Small intestine (tissue), 16 donors: Measurements from ENCODE around the gene YPEL2. TPM values are rescaled to one million over a fixed set of nuclear protein-coding genes. Genes with fewer than 3 reads are reported as not detected.
A peak's percentile ranks its signal among the peaks of the same experiment; 100 is the strongest.
"Not testable (repeated sequence)": the region's sequence is repeated elsewhere in the genome, so short reads cannot be mapped to it uniquely, and the experiment has no call there.

Source experiments
- DNase-seq, 2 donors: peaks; one replicate each; pipeline versions ENCODE4 v3.0.0 to v3.0.0-alpha.2; 2013
- FAIRE-seq: peaks from 2 replicates; lab custom pipeline; 2012; peaks lifted over from hg19 to GRCh38; lab: Jason Lieb, UNC
- H3K27ac ChIP-seq, 3 donors: one replicate each; pipeline ENCODE4 v1.5.1; 2013; ENCODE audit warnings: low read length in 2 of 3, mild to moderate bottlenecking in 2 of 3, control low read depth in 1 of 3, inconsistent platforms in 1 of 3, low read depth in 1 of 3, moderate library complexity in 1 of 3
- H3K27me3 ChIP-seq, 3 donors: one replicate each; pipeline ENCODE4 v1.6.1; 2013; ENCODE audit warnings: low read length in 3 of 3, inconsistent platforms in 1 of 3; ENCODE audit not compliant: control insufficient read depth in 3 of 3, insufficient read depth in 3 of 3
- H3K36me3 ChIP-seq, 3 donors: one replicate each; pipeline ENCODE4 v1.6.1; 2013; ENCODE audit warnings: low read length in 3 of 3, inconsistent platforms in 1 of 3, low read depth in 1 of 3, mild to moderate bottlenecking in 1 of 3, moderate library complexity in 1 of 3; ENCODE audit not compliant: control insufficient read depth in 3 of 3, insufficient read depth in 2 of 3
- H3K4me1 ChIP-seq, 3 donors: one replicate each; pipeline ENCODE4 v1.6.1; 2013; ENCODE audit warnings: low read length in 2 of 3, inconsistent platforms in 1 of 3, low read depth in 1 of 3, mild to moderate bottlenecking in 1 of 3, moderate library complexity in 1 of 3; ENCODE audit not compliant: control insufficient read depth in 3 of 3, insufficient read depth in 2 of 3
- H3K4me3 ChIP-seq, 3 donors: one replicate each; pipeline ENCODE4 v1.5.1; 2013; ENCODE audit warnings: low read length in 3 of 3, control low read depth in 1 of 3, inconsistent platforms in 1 of 3, low read depth in 1 of 3, mild to moderate bottlenecking in 1 of 3, moderate library complexity in 1 of 3
- H3K9me3 ChIP-seq, 2 donors: one replicate each; pipeline ENCODE4 v1.6.1; 2013; ENCODE audit warnings: low read depth in 1 of 2, low read length in 1 of 2; ENCODE audit not compliant: control insufficient read depth in 2 of 2, insufficient read depth in 1 of 2
- WGBS, 3 donors: extraction: QIAGEN DNeasy Blood & Tissue Kit; methylation state at CpG; one replicate each; pipeline ENCODE4 v1.1.7; 2013; 5-methylcytosine and 5-hydroxymethylcytosine counted together
- long read RNA-seq, 10 donors: transcript quantifications; one replicate each; lab custom pipeline, GENCODE V29; 2026
- polyA plus RNA-seq, 4 donors: library from polyadenylated mRNA; stranded (reverse) in 3 of 4; unstranded in 1 of 4; fragments of 200-250 nt in 3 of 4; fragments of 120-200 nt in 1 of 4; gene quantifications; one replicate each; pipeline versions ENCODE4 v1.2.1 to v1.2.3, GENCODE V29; 2013
- donor health status: healthy with polysubstance abuse.
- donor health status: control.
- donor health status: control.
- donor health status: Bipolar disorder and iron deficiency.
- donor health status: healthy.

YPEL2 gene, protein sequence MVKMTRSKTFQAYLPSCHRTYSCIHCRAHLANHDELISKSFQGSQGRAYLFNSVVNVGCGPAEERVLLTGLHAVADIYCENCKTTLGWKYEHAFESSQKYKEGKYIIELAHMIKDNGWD
- polyA plus RNA-seq = 10 to 100 TPM in 1 of 4 donors, 1 to 10 TPM in 3; 4.9 to 15.2 (median 7.8) TPM
- long read RNA-seq, donor 1 = 0 reads
- long read RNA-seq, donor 2, full-length matches to known transcripts = 2 of 2 reads
- long read RNA-seq, donor 2, partial matches to known transcripts = 0 of 2 reads
- long read RNA-seq, donor 2, other reads (novel, unspliced or antisense) = 0 of 2 reads
- long read RNA-seq, donor 3, full-length matches to known transcripts = 5 of 5 reads
- long read RNA-seq, donor 3, partial matches to known transcripts = 0 of 5 reads
- long read RNA-seq, donor 3, other reads (novel, unspliced or antisense) = 0 of 5 reads
- long read RNA-seq, donor 4 = 0 reads
- long read RNA-seq, donor 5, full-length matches to known transcripts = 1 of 1 reads
- long read RNA-seq, donor 5, partial matches to known transcripts = 0 of 1 reads
- long read RNA-seq, donor 5, other reads (novel, unspliced or antisense) = 0 of 1 reads
- long read RNA-seq, donor 6, full-length matches to known transcripts = 1 of 1 reads
- long read RNA-seq, donor 6, partial matches to known transcripts = 0 of 1 reads
- long read RNA-seq, donor 6, other reads (novel, unspliced or antisense) = 0 of 1 reads
- long read RNA-seq, donor 7, full-length matches to known transcripts = 13 of 13 reads
- long read RNA-seq, donor 7, partial matches to known transcripts = 0 of 13 reads
- long read RNA-seq, donor 7, other reads (novel, unspliced or antisense) = 0 of 13 reads
- long read RNA-seq, donor 8 = 0 reads
- long read RNA-seq, donor 9, full-length matches to known transcripts = 2 of 2 reads
- long read RNA-seq, donor 9, partial matches to known transcripts = 0 of 2 reads
- long read RNA-seq, donor 9, other reads (novel, unspliced or antisense) = 0 of 2 reads
- long read RNA-seq, donor 10, full-length matches to known transcripts = 4 of 30 reads
- long read RNA-seq, donor 10, partial matches to known transcripts = 26 of 30 reads
- long read RNA-seq, donor 10, other reads (novel, unspliced or antisense) = 0 of 30 reads

DNA sequence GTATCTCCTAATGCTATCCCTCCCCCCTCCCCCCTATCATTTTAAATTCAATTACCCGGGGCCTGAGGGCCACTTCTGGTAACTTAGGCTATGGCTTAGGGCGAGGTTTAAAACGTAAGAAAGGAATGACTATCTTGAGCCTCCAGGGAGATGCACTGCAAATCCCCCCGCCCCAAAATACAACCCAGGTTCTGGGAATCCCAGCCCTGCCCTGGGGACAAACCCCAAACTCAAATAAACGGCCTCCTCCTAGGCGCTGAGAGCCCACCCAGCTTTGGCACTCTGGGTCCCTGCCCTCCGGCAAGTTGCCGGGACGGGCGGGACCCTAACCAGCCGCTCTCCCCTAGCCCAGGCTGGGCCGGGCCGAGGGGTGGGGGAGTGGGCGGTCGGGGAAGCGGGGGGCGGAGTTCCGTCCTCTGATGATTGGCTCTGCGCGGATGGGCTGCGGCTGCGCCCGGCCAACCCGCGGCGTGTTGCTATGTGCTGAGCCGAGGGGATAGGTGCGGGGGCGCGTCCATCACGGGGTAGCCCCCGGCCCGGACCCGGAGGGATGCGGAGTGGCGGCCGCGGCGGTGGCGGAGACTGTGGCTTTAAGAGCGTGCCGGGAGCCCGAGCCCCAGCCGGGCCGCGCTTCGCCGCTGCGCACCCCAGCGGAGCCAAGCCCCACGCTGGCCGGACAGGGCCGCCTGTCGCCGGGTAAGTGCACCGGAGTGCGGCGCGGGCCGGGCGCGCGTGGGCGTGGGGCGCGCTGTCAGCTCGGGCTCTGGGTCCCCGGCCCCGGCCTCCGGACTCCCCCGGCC lies at the start of gene YPEL2:
Gene YPEL2, plus strand, starts transcription at position 527 of the 800 bp plus-strand sequence. CDS start 21,755 bp downstream, outside the sequence.
- Histone ChIP-seq H3K4me3 (peak within 1 kb of the TSS; percentile 87 to 94 (median 90)), H3K27me3 (no peaks in the 10 kb centered on the region), H3K4me1 (peaks cover 5 to 30% (median 8%) of the 10 kb centered on the region in 3 donors), H3K27ac (peak within 1 kb of the TSS; percentile 74 to 91 (median 84)), H3K9me3 (no peaks in the 10 kb centered on the region), H3K36me3 (no peaks in the 10 kb centered on the region)
- FAIRE-seq (no peak), DNase-seq (peak; percentile 90 to 95)
- 0 to 1% (median 1%) methylated on average over 27 to 71 of the region's 71 CpGs for WGBS, 3 donors

DNA sequence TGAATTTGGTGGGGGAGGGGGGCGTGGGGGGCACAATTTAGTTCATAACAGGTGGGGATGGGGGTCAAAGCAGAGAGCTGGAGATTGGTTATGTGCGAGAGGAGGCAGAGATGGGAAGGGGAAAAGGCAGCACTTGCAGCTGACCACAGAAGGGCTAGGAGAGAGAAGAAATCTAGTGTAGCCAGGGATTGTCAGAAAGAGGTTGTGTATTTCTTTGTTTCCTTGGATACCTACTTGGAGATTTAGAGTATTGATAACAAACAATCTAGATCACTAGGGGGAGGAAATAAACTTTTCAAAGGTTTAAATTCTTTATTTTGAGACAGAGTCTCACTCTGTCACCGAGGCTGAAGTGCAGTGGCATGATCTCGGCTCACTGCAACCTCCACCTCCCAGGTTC lies 47.1 kb upstream of the YPEL2 start:
- H3K4me3 ChIP-seq = no peak overlapping the region
- no peaks in the 10 kb centered on the region for H3K27me3 ChIP-seq
- 62 to 78% (median 68%) methylated on average over 4 of the region's 4 CpGs for WGBS, 3 donors
- H3K27ac ChIP-seq = no peak overlapping the region
- FAIRE-seq (no peak), DNase-seq (no peak)
- no peaks in the 10 kb centered on the region for H3K9me3 ChIP-seq
- H3K36me3 ChIP-seq = no peaks in the 10 kb centered on the region
- H3K4me1 ChIP-seq = no peaks in the 10 kb centered on the region

DNA sequence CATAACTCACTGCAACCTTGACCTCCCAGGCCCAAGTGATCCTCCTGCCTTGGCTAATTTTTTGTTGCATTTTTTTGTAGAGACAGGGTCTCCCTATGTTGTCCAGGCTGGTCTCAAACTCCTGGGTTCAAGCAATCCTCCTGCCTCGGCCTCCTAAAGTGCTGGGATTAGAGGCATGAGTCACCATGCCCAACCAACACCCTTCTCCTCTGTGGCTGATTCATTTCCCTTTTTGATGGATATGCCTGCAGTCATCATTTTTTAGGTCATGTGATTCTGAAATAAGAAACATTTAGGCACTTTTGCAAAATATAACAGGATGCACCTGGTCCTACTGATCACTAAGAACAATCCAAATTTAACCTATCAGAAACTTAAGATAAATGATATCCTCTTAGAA lies 44.0 kb upstream of the YPEL2 start:
- 36 to 62% (median 37%) methylated on average over 1 of the region's 1 CpG for WGBS, 3 donors
- H3K9me3 ChIP-seq = no peaks in the 10 kb centered on the region
- H3K27me3 ChIP-seq = no peaks in the 10 kb centered on the region
- DNase-seq = no peak
- FAIRE-seq = no peak
- H3K36me3 ChIP-seq = no peaks in the 10 kb centered on the region
- peaks cover 0 to 6% (median 3%) of the 10 kb centered on the region in 3 donors for H3K4me1 ChIP-seq
- no peak overlapping the region for H3K27ac ChIP-seq
- no peak overlapping the region for H3K4me3 ChIP-seq

DNA sequence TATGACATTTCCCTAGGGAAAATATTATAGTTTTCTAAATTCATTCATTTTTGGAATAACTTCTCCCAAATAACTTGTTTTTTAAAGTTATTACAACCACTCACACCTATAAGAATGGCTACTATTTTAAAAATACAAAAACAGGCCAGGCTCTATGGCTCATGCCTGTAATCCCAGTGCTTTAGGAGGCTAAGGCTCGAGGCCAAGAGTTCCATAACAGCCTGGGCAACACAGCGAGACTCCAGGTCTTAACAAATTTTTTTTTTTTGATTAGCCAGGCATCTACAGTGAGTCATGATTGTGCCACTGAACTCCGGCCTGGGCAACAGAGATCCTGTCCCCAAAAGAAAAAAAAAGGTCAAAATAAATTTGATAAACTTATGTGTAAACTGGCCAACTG lies 43.6 kb upstream of the YPEL2 start:
- no peak for FAIRE-seq
- peak in 1 of 2 donors; percentile 30 for DNase-seq
- H3K27me3 ChIP-seq = no peaks in the 10 kb centered on the region
- H3K27ac ChIP-seq = no peak overlapping the region
- no peaks in the 10 kb centered on the region for H3K9me3 ChIP-seq
- no peak overlapping the region for H3K4me3 ChIP-seq
- WGBS, 3 donors = 56 to 77% (median 70%) methylated on average over 3 of the region's 3 CpGs
- peaks cover 0 to 6% (median 3%) of the 10 kb centered on the region in 3 donors for H3K4me1 ChIP-seq
- H3K36me3 ChIP-seq = no peaks in the 10 kb centered on the region

DNA sequence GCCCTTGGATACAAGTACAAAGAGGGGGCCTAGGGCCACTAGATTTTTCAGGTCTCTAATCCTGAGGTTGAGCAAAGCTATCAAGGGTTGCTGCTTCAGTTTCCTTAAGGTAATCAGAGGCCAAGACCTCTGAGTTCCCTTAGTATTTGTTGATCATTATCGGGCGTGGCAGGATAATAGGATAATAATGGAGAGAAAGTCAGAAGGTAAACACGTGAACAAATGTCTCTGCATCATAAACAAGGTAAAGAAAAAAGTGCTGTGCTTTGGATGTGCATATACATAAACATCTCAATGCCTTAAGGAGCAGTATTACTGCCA lies 41.5 kb upstream of the YPEL2 start:
- no peak for FAIRE-seq
- peak; percentile 41 to 79 for DNase-seq
- peak overlapping the region; percentile 28 to 71 (median 64) for H3K27ac ChIP-seq

DNA sequence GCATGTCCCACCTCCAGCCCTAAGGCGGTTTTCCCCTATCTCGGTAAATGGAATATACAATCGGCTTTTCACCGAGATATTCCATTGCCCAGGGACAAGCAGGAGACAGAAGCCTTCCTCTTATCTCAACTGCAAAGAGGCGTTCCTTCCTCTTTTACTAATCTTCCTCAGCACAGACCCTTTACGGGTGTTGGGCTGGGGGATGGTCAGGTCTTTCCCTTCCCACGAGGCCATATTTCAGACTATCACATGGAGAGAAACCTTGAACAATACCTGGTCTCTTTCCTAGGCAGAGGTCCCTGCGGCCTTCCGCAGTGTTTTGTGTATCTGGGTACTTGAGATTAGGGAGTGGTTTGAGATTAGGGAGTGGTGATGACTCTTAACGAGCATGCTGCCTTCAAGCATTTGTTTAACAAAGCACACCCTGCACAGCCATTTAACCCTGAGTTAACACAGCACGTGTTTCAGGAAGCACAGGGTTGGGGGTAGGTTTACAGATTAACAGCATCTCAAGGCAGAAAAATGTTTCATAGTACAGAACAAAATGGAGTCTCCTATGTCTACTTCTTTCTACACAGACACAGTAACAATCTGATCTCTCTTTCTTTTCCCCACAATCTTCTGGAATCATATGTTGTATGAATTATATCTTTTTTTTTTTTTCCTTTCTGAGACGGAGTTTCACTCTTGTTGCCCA lies 41.0 kb upstream of the YPEL2 start:
- not testable (repeated sequence) for H3K4me3 ChIP-seq, H3K4me1 ChIP-seq, FAIRE-seq, H3K27me3 ChIP-seq, H3K9me3 ChIP-seq, H3K36me3 ChIP-seq
- WGBS, 3 donors = 9 to 23% (median 22%) methylated on average over 12 of the region's 12 CpGs
- peak; percentile 42 to 85 for DNase-seq
- peak overlapping the region; percentile 28 to 71 (median 64) for H3K27ac ChIP-seq

More for the DNA sequence above, 41.5 kb upstream of the YPEL2 start:
- 4 to 56% (median 20%) methylated on average over 3 of the region's 3 CpGs for WGBS, 3 donors
- H3K27me3 ChIP-seq = no peaks in the 10 kb centered on the region
- no peaks in the 10 kb centered on the region for H3K36me3 ChIP-seq
- no peak overlapping the region for H3K4me3 ChIP-seq
- peaks cover 0 to 6% (median 3%) of the 10 kb centered on the region in 3 donors for H3K4me1 ChIP-seq
- H3K9me3 ChIP-seq = no peaks in the 10 kb centered on the region

DNA sequence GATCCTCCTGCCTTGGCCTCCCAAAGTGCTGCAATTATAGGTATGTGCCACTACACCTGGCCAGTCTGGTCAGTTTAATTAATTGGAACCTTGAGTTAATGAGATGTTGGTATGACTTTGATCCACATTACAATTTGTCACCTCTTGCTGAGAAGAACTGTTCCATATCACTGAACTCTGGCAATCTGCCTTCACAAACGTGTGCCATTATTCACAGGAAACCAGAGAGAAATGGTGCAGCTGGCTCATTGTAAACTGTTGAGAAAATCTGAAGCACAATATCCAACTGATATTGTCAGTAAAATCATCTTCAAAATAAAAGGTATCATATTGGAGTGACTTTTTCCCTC lies 39.3 kb upstream of the YPEL2 start:
- no peak overlapping the region for H3K4me3 ChIP-seq
- 11 to 30% (median 16%) methylated on average over 1 of the region's 1 CpG for WGBS, 3 donors
- no peak for FAIRE-seq
- no peaks in the 10 kb centered on the region for H3K9me3 ChIP-seq
- peaks cover 0 to 10% (median 3%) of the 10 kb centered on the region in 3 donors for H3K4me1 ChIP-seq
- no peaks in the 10 kb centered on the region for H3K36me3 ChIP-seq
- DNase-seq = no peak
- peak overlapping the region in 1 of 3 donors; percentile 11 for H3K27ac ChIP-seq
- no peaks in the 10 kb centered on the region for H3K27me3 ChIP-seq
